HEK293T (cell line): ENCODE data around the gene EFCAB13.

Experiments
- ARNT ChIP-seq: fragments of 450-650 bp; IDR thresholded peaks from 2 replicates; pipeline ENCODE4 v1.6.1; 2017; ENCODE audit warnings: mild to moderate bottlenecking
- BHLHE40 ChIP-seq: fragments of 450-650 bp; IDR thresholded peaks from 2 replicates; pipeline ENCODE4 v1.6.1; 2016; ENCODE audit warnings: mild to moderate bottlenecking, moderate library complexity, borderline replicate concordance
- CTBP1 ChIP-seq: fragments of 450-650 bp; IDR thresholded peaks from 2 replicates; pipeline ENCODE4 v1.6.1; 2016; ENCODE audit warnings: borderline replicate concordance
- ELF4 ChIP-seq: fragments of 450-650 bp; IDR thresholded peaks from 2 replicates; pipeline ENCODE4 v1.6.1; 2017; ENCODE audit warnings: antibody characterized with exemption
- FOXA1 ChIP-seq: fragments of 450-650 bp; IDR thresholded peaks from 2 replicates; pipeline ENCODE4 v1.6.1; 2016; ENCODE audit warnings: mild to moderate bottlenecking
- FOXK2 ChIP-seq: fragments of 450-650 bp; IDR thresholded peaks from 2 replicates; pipeline ENCODE4 v1.6.1; 2016; ENCODE audit warnings: mild to moderate bottlenecking
- FOXM1 ChIP-seq: fragments of 450-650 bp; IDR thresholded peaks from 2 replicates; pipeline ENCODE4 v1.6.1; 2017; ENCODE audit warnings: mild to moderate bottlenecking, borderline replicate concordance
- NFRKB ChIP-seq: fragments of 450-650 bp; IDR thresholded peaks from 2 replicates; pipeline ENCODE4 v1.6.1; 2016; ENCODE audit warnings: mild to moderate bottlenecking, moderate library complexity
- SP1 ChIP-seq: fragments of 450-650 bp; IDR thresholded peaks from 2 replicates; pipeline ENCODE4 v1.6.1; 2017
- SUZ12 ChIP-seq: fragments of 450-650 bp; IDR thresholded peaks from 2 replicates; pipeline ENCODE4 v1.6.1; 2016; ENCODE audit warnings: mild to moderate bottlenecking
- ZNF384 ChIP-seq: fragments of 450-650 bp; IDR thresholded peaks from 2 replicates; pipeline ENCODE4 v1.6.1; 2016

- TF ChIP-seq SUZ12 (no peak), FOXK2 (no peak), ARNT (no peak), CTBP1 (no peak), FOXM1 (no peak), ELF4 (no peak), SP1 (no peak), ZNF384 (no peak), FOXA1 (no peak), NFRKB (no peak), BHLHE40 (no peak)
These were observed 29.1 kb downstream of the EFCAB13 start for GRCh38 chr17:47352848-47353247.
